Right lobe of liver (tissue), 6 donors: ENCODE measurements around the gene ZBTB25. TPM values are rescaled to one million over a fixed set of nuclear protein-coding genes. Genes with fewer than 3 reads are reported as not detected.
A peak's percentile ranks its signal among the peaks of the same experiment; 100 is the strongest.

Source experiments
- ATAC-seq, 4 donors: fragments of 200-7000 bp; cut with Tn5 transposase; one replicate each; pipeline ENCODE4 v1.9.1; 2020; ENCODE audit warnings: mild to moderate bottlenecking in 4 of 4, moderate library complexity in 4 of 4
- DNase-seq, 3 donors: peaks; one replicate each; pipeline ENCODE4 v3.0.0-alpha.2; 2020
- H3K27ac ChIP-seq, 3 donors: fragments of 200-600 bp; one replicate each; pipeline ENCODE4 v1.8.0; 2022
- H3K27me3 ChIP-seq, 2 donors: fragments of 200-600 bp; one replicate each; pipeline ENCODE4 v1.8.0; 2022
- H3K36me3 ChIP-seq, 4 donors: fragments of 200-600 bp; sonication (generic) in 1 of 4; one replicate each; pipeline versions ENCODE4 v1.5.1 to v1.8.0; 2017 to 2022; ENCODE audit warnings: control low read depth in 1 of 4
- H3K4me1 ChIP-seq, 4 donors: fragments of 200-600 bp; sonication (generic) in 1 of 4; one replicate each; pipeline versions ENCODE4 v1.5.1 to v1.8.0; 2017 to 2022; ENCODE audit warnings: control low read depth in 1 of 4
- H3K4me3 ChIP-seq, 3 donors: fragments of 200-600 bp; one replicate each; pipeline ENCODE4 v1.8.0; 2022
- H3K9me3 ChIP-seq, 4 donors: fragments of 200-600 bp; sonication (generic) in 1 of 4; one replicate each; pipeline versions ENCODE4 v1.5.1 to v1.8.0; 2017 to 2022; ENCODE audit warnings: control low read depth in 1 of 4
- CTCF ChIP-seq, 4 donors: fragments of 200-600 bp in 3 of 4; fragments of 450-650 bp in 1 of 4; IDR thresholded peaks; one replicate each; pipeline versions ENCODE4 v1.5.1 to v1.8.0; 2016 to 2022; ENCODE audit warnings: antibody characterized with exemption in 4 of 4, mild to moderate bottlenecking in 2 of 4
- POLR2A ChIP-seq: fragments of 450-650 bp; IDR thresholded peaks from one replicate; pipeline ENCODE4 v1.6.1; 2017; ENCODE audit warnings: antibody characterized with exemption, mild to moderate bottlenecking
- WGBS: methylation state at CpG from one replicate; pipeline ENCODE4 v1.1.6; 2018; ENCODE audit warnings: low coverage, low lambda C conversion rate; ENCODE audit not compliant: insufficient coverage; ENCODE audit errors: missing lambda C conversion rate; 5-methylcytosine and 5-hydroxymethylcytosine counted together
- intact Hi-C, 2 donors: fragments of 100-400 bp; cut with DNase I; formaldehyde crosslinking; loops; one replicate each; pipeline versions ENCODE4 v1.11.2 to v1.14.1; 2022
- total RNA-seq, 6 experiments: library from RNA; depleted of rRNA in 2 of 6; stranded (reverse); fragments of >200 nt in 2 of 6; fragmentation: NEBNext Ultra II Directional in 3 of 6; extraction: Animal tissue kit (Norgen Biotek cat#: 25700) in 3 of 6; gene quantifications; one replicate each; pipeline versions ENCODE4 v1.1.0 to v1.2.4, GENCODE V29; 2016 to 2023
- donor health status: DM: no; HTN: yes; CAD: no.
- donor health status: DM: no; HTN: no; CAD: no.
- donor health status: DM: no; HTN: no; CAD: no.
- donor health status: DM: no; HTN: yes; CAD: no.
- donor health status: DM: no; HTN: yes; CAD: no.

Gene ZBTB25
- total RNA-seq, 6 experiments from 2014 or later: 5.5 to 6.2 (median 5.7) TPM

GRCh38 chr14:64461221-64461620, 42.4 kb downstream of the ZBTB25 start:
- H3K36me3 ChIP-seq: peaks cover 0 to 51% (median 10%) of the 10 kb centered on the region in 4 donors
- TF ChIP-seq POLR2A (no peak), CTCF (IDR thresholded peaks at IDR 0.05) (no peak)

GRCh38 chr14:64459405-64460136, 44.1 kb downstream of the ZBTB25 start:
- H3K27me3 ChIP-seq: no peaks in the 10 kb centered on the region
- ATAC-seq: no peak

More at GRCh38 chr14:64461221-64461620, 42.4 kb downstream of the ZBTB25 start:
- DNase-seq (no peak), ATAC-seq (no peak)
- intact Hi-C loops: no loop called here
- WGBS: 88% methylated on average over 3 of the region's 3 CpGs
- Histone ChIP-seq H3K27ac (no peak overlapping the region), H3K9me3 (no peaks in the 10 kb centered on the region), H3K4me1 (peaks cover 0 to 15% (median 0%) of the 10 kb centered on the region in 4 donors), H3K27me3 (no peaks in the 10 kb centered on the region), H3K4me3 (no peak overlapping the region)

GRCh38 chr14:64454671-64455070, 49.0 kb downstream of the ZBTB25 start:
- 87% methylated on average over 10 of the region's 10 CpGs for WGBS
- Histone ChIP-seq H3K27me3 (no peaks in the 10 kb centered on the region), H3K36me3 (peaks cover 0 to 98% (median 43%) of the 10 kb centered on the region in 4 donors), H3K4me3 (no peak overlapping the region), H3K4me1 (no peaks in the 10 kb centered on the region), H3K9me3 (no peaks in the 10 kb centered on the region), H3K27ac (no peak overlapping the region)
- DNase-seq: no peak
- ATAC-seq: peak in 3 of 4 donors; percentile 23 to 36 (median 24)
- intact Hi-C loops: no loop called here
- TF ChIP-seq CTCF (IDR thresholded peaks at IDR 0.05): no peak
- TF ChIP-seq POLR2A: no peak

More at GRCh38 chr14:64459405-64460136, 44.1 kb downstream of the ZBTB25 start:
- no peak for DNase-seq
- Histone ChIP-seq H3K9me3 (no peaks in the 10 kb centered on the region), H3K36me3 (peaks cover 0 to 68% (median 20%) of the 10 kb centered on the region in 4 donors), H3K4me3 (no peak overlapping the region), H3K27ac (no peak overlapping the region), H3K4me1 (peaks cover 0 to 5% (median 0%) of the 10 kb centered on the region in 4 donors)
- intact Hi-C loops: no loop called here
- 71% methylated on average over 4 of the region's 4 CpGs for WGBS
- TF ChIP-seq POLR2A: no peak
- no peak for TF ChIP-seq CTCF (IDR thresholded peaks at IDR 0.05)

GRCh38 chr14:64450255-64450654, 53.4 kb downstream of the ZBTB25 start:
- intact Hi-C loops: no loop called here
- Histone ChIP-seq H3K36me3 (peaks cover 0 to 100% (median 48%) of the 10 kb centered on the region in 4 donors), H3K27ac (no peak overlapping the region), H3K27me3 (no peaks in the 10 kb centered on the region), H3K4me3 (no peak overlapping the region), H3K4me1 (no peaks in the 10 kb centered on the region), H3K9me3 (no peaks in the 10 kb centered on the region)
- WGBS: 83% methylated on average over 2 of the region's 2 CpGs
- TF ChIP-seq POLR2A (no peak), CTCF (IDR thresholded peaks at IDR 0.05) (no peak)
- DNase-seq (no peak), ATAC-seq (no peak)
